T-helper 22 cell (primary cell): Measurements from ENCODE around the gene HNRNPA0.
"Not testable (repeated sequence)": the region's sequence is repeated elsewhere in the genome, so short reads cannot be mapped to it uniquely, and the experiment has no call there.

Source experiments
- DNase-seq: peaks from one replicate; pipeline ENCODE4 v3.0.0-alpha.2; 2020; ENCODE audit warnings: low read depth

HNRNPA0 gene

GRCh38 chr5:137754188-137754960 is at the start of gene HNRNPA0:
Gene HNRNPA0 (minus strand): TSS chr5:137754363. CDS start chr5:137754066, 297 bp downstream.
- peak; percentile 94 for DNase-seq

GRCh38 chr5:137802282-137803210 is 48.4 kb upstream of the HNRNPA0 start:
- no peak for DNase-seq

- no peak for DNase-seq
Measured at GRCh38 chr5:137800700-137801411, 46.7 kb upstream of the HNRNPA0 start.

- DNase-seq = no peak
Measured at GRCh38 chr5:137796279-137796678, 42.1 kb upstream of the HNRNPA0 start.

GRCh38 chr5:137794863-137795262 is 40.7 kb upstream of the HNRNPA0 start:
- no peak for DNase-seq

GRCh38 chr5:137792303-137792702 is 38.1 kb upstream of the HNRNPA0 start:
- DNase-seq = no peak

GRCh38 chr5:137791799-137792198 is 37.6 kb upstream of the HNRNPA0 start:
- DNase-seq = no peak

- no peak for DNase-seq
Measured at GRCh38 chr5:137791387-137791786, 37.2 kb upstream of the HNRNPA0 start.

- DNase-seq = not testable (repeated sequence)
Measured at GRCh38 chr5:137788560-137788959, 34.4 kb upstream of the HNRNPA0 start.

- no peak for DNase-seq
Measured at GRCh38 chr5:137782984-137783536, 28.9 kb upstream of the HNRNPA0 start.

- DNase-seq = no peak
Measured at GRCh38 chr5:137782055-137782454, 27.9 kb upstream of the HNRNPA0 start.

GRCh38 chr5:137778772-137779564 is 24.8 kb upstream of the HNRNPA0 start:
- no peak for DNase-seq

- DNase-seq = not testable (repeated sequence)
Measured at GRCh38 chr5:137767937-137768336, 13.8 kb upstream of the HNRNPA0 start.

- DNase-seq = no peak
Measured at GRCh38 chr5:137761566-137761965, 7.4 kb upstream of the HNRNPA0 start.

GRCh38 chr5:137760719-137761516 is 6.8 kb upstream of the HNRNPA0 start:
- DNase-seq = no peak

GRCh38 chr5:137760294-137760693 is 6.1 kb upstream of the HNRNPA0 start:
- DNase-seq = no peak

GRCh38 chr5:137758715-137759306 is 4.6 kb upstream of the HNRNPA0 start:
- no peak for DNase-seq

- no peak for DNase-seq
Measured at GRCh38 chr5:137758121-137758520, 4.0 kb upstream of the HNRNPA0 start.

GRCh38 chr5:137757634-137758033 is 3.5 kb upstream of the HNRNPA0 start:
- no peak for DNase-seq
